Neural cell (in vitro differentiated cells): ENCODE results near the gene TFF2. TPM values are rescaled to one million over a fixed set of nuclear protein-coding genes. Genes with fewer than 3 reads are reported as not detected.

Experiments used
- H2AFZ ChIP-seq: fragments of 200-600, 300-800 bp; sonication (generic), shearing (Covaris generic); 2 replicates; pipeline ENCODE4 v1.6.0; 2014; ENCODE audit warnings: low read depth, mild to moderate bottlenecking, antibody characterized with exemption, low read length, moderate library complexity
- H3F3A ChIP-seq: fragments of 200-600 bp; shearing (Covaris generic); 2 replicates; pipeline ENCODE4 v1.6.1; 2016; ENCODE audit warnings: mild to moderate bottlenecking, moderate library complexity, mixed read lengths, antibody characterized with exemption, low read length; ENCODE audit not compliant: insufficient read depth, poor library complexity, severe bottlenecking
- H3K27ac ChIP-seq: fragments of 200-600, 300-800 bp; sonication (generic), shearing (Covaris generic); 2 replicates; pipeline ENCODE4 v1.5.1; 2014; ENCODE audit warnings: mild to moderate bottlenecking, low read length, moderate library complexity
- H3K27me3 ChIP-seq: fragments of 300-800, 200-600 bp; sonication (generic), shearing (Covaris generic); 2 replicates; pipeline ENCODE4 v1.6.0; 2014; ENCODE audit warnings: mild to moderate bottlenecking, low read depth, low read length, moderate library complexity; ENCODE audit not compliant: insufficient read depth
- H3K36me3 ChIP-seq: fragments of 300-800, 200-600 bp; sonication (generic), shearing (Covaris generic); 2 replicates; pipeline ENCODE4 v1.5.1; 2014; ENCODE audit warnings: mild to moderate bottlenecking, antibody characterized with exemption, low read length, moderate library complexity; ENCODE audit not compliant: insufficient read depth
- H3K4me2 ChIP-seq: fragments of 300-800, 200-600 bp; sonication (generic), shearing (Covaris generic); 2 replicates; pipeline ENCODE4 v1.6.0; 2014; ENCODE audit warnings: mild to moderate bottlenecking, low read length
- H3K4me3 ChIP-seq: fragments of 300-800, 200-600 bp; sonication (generic), shearing (Covaris generic); 2 replicates; pipeline ENCODE4 v1.5.1; 2014; ENCODE audit warnings: mild to moderate bottlenecking, low read length, moderate library complexity
- H3K79me2 ChIP-seq: fragments of 200-600 bp; shearing (Covaris generic); replicated peaks from 2 replicates; pipeline ENCODE4 v1.6.0; 2014; ENCODE audit warnings: mild to moderate bottlenecking, low read length, moderate library complexity; ENCODE audit not compliant: insufficient read depth
- H3K9ac ChIP-seq: fragments of 300-800, 200-600 bp; sonication (generic), shearing (Covaris generic); 2 replicates; pipeline ENCODE4 v1.6.1; 2016; ENCODE audit warnings: mild to moderate bottlenecking, low read length, mixed read lengths
- H3K9me2 ChIP-seq: fragments of 200-600 bp; shearing (Covaris generic); 2 replicates; pipeline ENCODE4 v1.6.1; 2016; ENCODE audit warnings: mild to moderate bottlenecking, low read length, mixed read lengths; ENCODE audit not compliant: insufficient read depth
- H3K9me3 ChIP-seq: fragments of 200-600, 300-800 bp; sonication (generic), shearing (Covaris generic); 2 replicates; pipeline ENCODE4 v1.6.1; 2016; ENCODE audit warnings: mild to moderate bottlenecking, mixed run types, low read length, moderate library complexity, mixed read lengths
- H4K20me1 ChIP-seq: fragments of 200-600 bp; shearing (Covaris generic); 2 replicates; pipeline ENCODE4 v1.6.1; 2016; ENCODE audit warnings: mild to moderate bottlenecking, mixed run types; ENCODE audit not compliant: insufficient read depth
- CTCF ChIP-seq: fragments of 450-650 bp; IDR thresholded peaks from 2 replicates; pipeline ENCODE4 v1.5.1; 2014; ENCODE audit warnings: antibody characterized with exemption, mild to moderate bottlenecking, moderate library complexity; ENCODE audit not compliant: poor library complexity, severe bottlenecking
- EP300 ChIP-seq: fragments of 450-650 bp; conservative IDR thresholded peaks from 2 replicates; pipeline ENCODE4 v1.6.1; 2014; ENCODE audit warnings: antibody characterized with exemption, mild to moderate bottlenecking, moderate library complexity; ENCODE audit not compliant: poor library complexity, severe bottlenecking
- EZH2 ChIP-seq: fragments of 200-600, 300-800 bp; shearing (Covaris generic), sonication (generic); IDR thresholded peaks from 2 replicates; pipeline ENCODE4 v1.6.1; 2014; ENCODE audit warnings: antibody characterized with exemption, low read length, borderline replicate concordance, mild to moderate bottlenecking; ENCODE audit not compliant: insufficient read depth, poor library complexity, severe bottlenecking
- MXI1 ChIP-seq: fragments of 450-650 bp; conservative IDR thresholded peaks from 2 replicates; pipeline ENCODE4 v1.6.1; 2014; ENCODE audit warnings: antibody characterized with exemption, mild to moderate bottlenecking; ENCODE audit not compliant: poor library complexity, severe bottlenecking
- POLR2AphosphoS5 ChIP-seq: IDR thresholded peaks from 2 replicates; pipeline ENCODE4 v1.6.1; 2012
- RAD21 ChIP-seq: fragments of 450-650 bp; conservative IDR thresholded peaks from 2 replicates; pipeline ENCODE4 v1.6.1; 2014; ENCODE audit warnings: antibody characterized with exemption, mild to moderate bottlenecking, moderate library complexity
- REST ChIP-seq: IDR thresholded peaks from 2 replicates; pipeline ENCODE4 v1.6.1; 2012; ENCODE audit warnings: borderline replicate concordance
- SMC3 ChIP-seq: fragments of 450-650 bp; conservative IDR thresholded peaks from 2 replicates; pipeline ENCODE4 v1.6.1; 2014; ENCODE audit warnings: antibody characterized with exemption, mild to moderate bottlenecking, moderate library complexity; ENCODE audit not compliant: poor library complexity
- TAF1 ChIP-seq: IDR thresholded peaks from 2 replicates; pipeline ENCODE4 v1.6.1; 2012; ENCODE audit warnings: low read depth
- polyA plus RNA-seq: library from polyadenylated mRNA; depleted of rRNA; stranded (reverse); fragments of >200 nt; gene quantifications from 2 replicates; pipeline ENCODE4 v1.2.3, GENCODE V29; 2014

The TFF2 gene
- polyA plus RNA-seq, 1 donor from 2014 or later, result not detected

GRCh38 chr21:42344631-42345030 is 6.2 kb downstream of the TFF2 start:
- H3K9me2 ChIP-seq, result no peaks in the 10 kb centered on the region
- no peaks in the 10 kb centered on the region for H3K79me2 ChIP-seq
- no peaks in the 10 kb centered on the region for H3K36me3 ChIP-seq
- H3K27ac ChIP-seq, result no peak overlapping the region
- H4K20me1 ChIP-seq, result no peaks in the 10 kb centered on the region
- H3K9me3 ChIP-seq, result no peaks in the 10 kb centered on the region
- H3K4me3 ChIP-seq, result no peak overlapping the region
- no peak overlapping the region for H2AFZ ChIP-seq
- H3F3A ChIP-seq, result no peaks in the 10 kb centered on the region
- H3K4me2 ChIP-seq, result no peak overlapping the region
- H3K27me3 ChIP-seq, result no peaks in the 10 kb centered on the region
- no peak overlapping the region for H3K9ac ChIP-seq
- TF ChIP-seq RAD21 (no peak), MXI1 (no peak), EP300 (no peak), EZH2 (no peak)

GRCh38 chr21:42343963-42344510 is 6.8 kb downstream of the TFF2 start:
- TF ChIP-seq REST, result no peak
- no peak for TF ChIP-seq TAF1
- TF ChIP-seq MXI1, result no peak
- no peak for TF ChIP-seq EP300
- no peak for TF ChIP-seq SMC3
- TF ChIP-seq POLR2AphosphoS5, result no peak
- no peak for TF ChIP-seq CTCF
- TF ChIP-seq EZH2, result no peak
- no peak for TF ChIP-seq RAD21
- Histone ChIP-seq H3K36me3 (no peaks in the 10 kb centered on the region), H3K4me2 (no peak overlapping the region), H3K79me2 (no peaks in the 10 kb centered on the region), H3K9ac (no peak overlapping the region), H3K9me3 (no peaks in the 10 kb centered on the region), H4K20me1 (no peaks in the 10 kb centered on the region), H3K27ac (no peak overlapping the region), H2AFZ (no peak overlapping the region), H3K4me3 (no peak overlapping the region), H3K9me2 (no peaks in the 10 kb centered on the region), H3K27me3 (no peaks in the 10 kb centered on the region), H3F3A (no peaks in the 10 kb centered on the region)
